K562 (cell line): ENCODE data around the gene TBX10. TPM values are rescaled to one million over a fixed set of nuclear protein-coding genes. Genes with fewer than 3 reads are reported as not detected.
"Not testable (repeated sequence)": the region's sequence is repeated elsewhere in the genome, so short reads cannot be mapped to it uniquely, and the experiment has no call there.

Experiments used
- ATAC-seq: fragments of 200-7000 bp; cut with Tn5 transposase; 3 replicates; pipeline ENCODE4 v1.9.1; 2020; ENCODE audit warnings: moderate library complexity
- BruUV-seq: library from RNA; stranded (reverse); fragments of 400-500 nt; replicated peaks from 2 replicates; lab custom pipeline; 2021; lab: Mats Ljungman, UMichigan
- CTCF ChIA-PET: fragments of 300-600 bp; formaldehyde crosslinking; extraction: SDS; loops from one replicate; lab custom pipeline; 2021; ENCODE audit warnings: low intra/inter-chr PET ratio; lab: Yijun Ruan, JAX
- POLR2A ChIA-PET: fragments of 300-600, 350-650 bp; sonication (Branson Sonifier 250); formaldehyde crosslinking; extraction: SDS; loops from one replicate; lab custom pipeline; 2021; ENCODE audit warnings: antibody characterized with exemption, inconsistent platforms; lab: Yijun Ruan, JAX
- DNase-seq, 4 experiments: peaks; one replicate each; pipeline versions ENCODE4 v3.0.0 to v3.0.0-alpha.2; 2011 to 2018; ENCODE audit warnings: low spot score in 3 of 4, mixed read lengths in 3 of 4; ENCODE audit errors: extremely low read depth in 1 of 4
- FAIRE-seq: peaks from 2 replicates; lab custom pipeline; 2011; peaks lifted over from hg19 to GRCh38; lab: Jason Lieb, UNC
- H2AFZ ChIP-seq: 2 replicates; pipeline ENCODE4 v1.6.0; 2011; ENCODE audit warnings: low read depth, low read length, control low read depth, inconsistent platforms
- H3K27ac ChIP-seq: fragments of 200-600 bp; 3 replicates; pipeline ENCODE4 v1.8.0; 2011; ENCODE audit warnings: low read depth, mild to moderate bottlenecking, control low read depth, inconsistent platforms, low read length, moderate library complexity, mixed read lengths; ENCODE audit errors: extremely low read depth
- H3K27me3 ChIP-seq, 2 experiments: fragments of 300-600 bp in 1 of 2; 2 replicates in 1 of 2; 3 replicates in 1 of 2; pipeline versions ENCODE4 v1.6.0 to v1.8.0; 2011; ENCODE audit warnings: inconsistent platforms in 2 of 2, low read length in 2 of 2, mild to moderate bottlenecking in 1 of 2, mixed read lengths in 1 of 2, moderate library complexity in 1 of 2; ENCODE audit not compliant: control insufficient read depth in 2 of 2, insufficient read depth in 2 of 2
- H3K36me3 ChIP-seq: fragments of 300-600 bp; 3 replicates; pipeline ENCODE4 v1.8.0; 2011; ENCODE audit warnings: mild to moderate bottlenecking, low read length, inconsistent platforms; ENCODE audit not compliant: control insufficient read depth, insufficient read depth
- H3K4me1 ChIP-seq, 2 experiments: fragments of 200-600 bp in 1 of 2; replicated peaks in 1 of 2; 2 replicates in 1 of 2; 3 replicates in 1 of 2; pipeline versions ENCODE4 v1.5.1 to v1.8.0; 2011; ENCODE audit warnings: inconsistent platforms in 2 of 2, low read length in 2 of 2, mild to moderate bottlenecking in 1 of 2, mixed read lengths in 1 of 2, moderate library complexity in 1 of 2; ENCODE audit not compliant: control insufficient read depth in 2 of 2, insufficient read depth in 2 of 2
- H3K4me2 ChIP-seq: 2 replicates; pipeline ENCODE4 v1.6.1; 2011; ENCODE audit warnings: low read length, control low read depth, inconsistent platforms, mixed read lengths; ENCODE audit not compliant: insufficient read depth
- H3K4me3 ChIP-seq: fragments of 200-600 bp; sonication (generic), shearing (Covaris generic); 2 replicates; pipeline ENCODE4 v1.5.1; 2016; ENCODE audit warnings: control low read depth, inconsistent platforms
- H3K79me2 ChIP-seq: fragments of 200-600 bp; 3 replicates; pipeline ENCODE4 v1.8.0; 2011; ENCODE audit warnings: low read length, inconsistent platforms; ENCODE audit not compliant: control insufficient read depth, insufficient read depth
- H3K9ac ChIP-seq, 2 experiments: 2 replicates each; pipeline versions ENCODE4 v1.6.0 to v1.6.1; 2011; ENCODE audit warnings: low read depth in 2 of 2, low read length in 2 of 2, control low read depth in 1 of 2, inconsistent platforms in 1 of 2, mild to moderate bottlenecking in 1 of 2, mixed read lengths in 1 of 2; ENCODE audit not compliant: insufficient read depth in 1 of 2
- H3K9me1 ChIP-seq: one replicate; pipeline ENCODE4 v1.6.0; 2011; ENCODE audit warnings: inconsistent platforms, mild to moderate bottlenecking, low read length, moderate library complexity; ENCODE audit not compliant: control insufficient read depth, insufficient read depth
- H3K9me3 ChIP-seq: replicated peaks from 2 replicates; pipeline ENCODE4 v1.5.1; 2011; ENCODE audit warnings: low read depth, low read length, inconsistent platforms; ENCODE audit not compliant: control insufficient read depth, insufficient read depth
- H4K20me1 ChIP-seq: replicated peaks from 2 replicates; pipeline ENCODE4 v1.6.1; 2011; ENCODE audit warnings: low read length, inconsistent platforms, mixed read lengths; ENCODE audit not compliant: control insufficient read depth, insufficient read depth
- CC2D1A ChIP-seq: fragments of 450-650 bp; IDR thresholded peaks from 2 replicates; pipeline ENCODE4 v1.6.1; 2017; ENCODE audit warnings: mild to moderate bottlenecking
- CHAMP1 ChIP-seq: fragments of 450-650 bp; IDR thresholded peaks from 2 replicates; pipeline ENCODE4 v1.6.1; 2016; ENCODE audit warnings: mild to moderate bottlenecking
- ILF3 ChIP-seq: fragments of 450-650 bp; IDR thresholded peaks from 2 replicates; pipeline ENCODE4 v1.6.1; 2018; ENCODE audit warnings: antibody characterized with exemption, mild to moderate bottlenecking, moderate library complexity, borderline replicate concordance
- L3MBTL2 ChIP-seq: fragments of 450-650 bp; IDR thresholded peaks from 2 replicates; pipeline ENCODE4 v1.6.1; 2016; ENCODE audit warnings: mild to moderate bottlenecking, moderate library complexity
- MAX ChIP-seq: sonication (generic); formaldehyde crosslinking; IDR thresholded peaks from 2 replicates; pipeline ENCODE4 v1.9.0; 2022; ENCODE audit warnings: mild to moderate bottlenecking, missing genetic modification reagents
- MNT ChIP-seq, 2 experiments: fragments of 450-650 bp; conservative IDR thresholded peaks; 2 replicates each; pipeline ENCODE4 v1.6.1; 2017; ENCODE audit warnings: mild to moderate bottlenecking in 2 of 2, moderate library complexity in 2 of 2
- POLR2B ChIP-seq: fragments of 450-650 bp; IDR thresholded peaks from 2 replicates; pipeline ENCODE4 v1.6.1; 2018; ENCODE audit warnings: low read depth; ENCODE audit not compliant: partially characterized antibody
- RAD51 ChIP-seq: fragments of 450-650 bp; IDR thresholded peaks from 2 replicates; pipeline ENCODE4 v1.7.1; 2016; ENCODE audit warnings: low read depth, mild to moderate bottlenecking, borderline replicate concordance
- TOE1 ChIP-seq, 2 experiments: fragments of 450-650 bp in 1 of 2; sonication (generic) in 1 of 2; formaldehyde crosslinking in 1 of 2; IDR thresholded peaks; 2 replicates each; pipeline versions ENCODE4 v1.7.1 to v1.8.0; 2016 to 2022; ENCODE audit warnings: borderline replicate concordance in 2 of 2, mild to moderate bottlenecking in 2 of 2, antibody characterized with exemption in 1 of 2, inconsistent platforms in 1 of 2, low read depth in 1 of 2, missing genetic modification reagents in 1 of 2, moderate library complexity in 1 of 2
- USF1 ChIP-seq: sonication (generic); formaldehyde crosslinking; IDR thresholded peaks from 2 replicates; pipeline ENCODE4 v1.9.0; 2022; ENCODE audit warnings: mild to moderate bottlenecking, missing genetic modification reagents
- WGBS: fragments of 100-300 bp; shearing (Covaris generic); methylation state at CpG from one replicate; pipeline ENCODE4 v1.1.6; 2016; ENCODE audit warnings: low coverage, mixed read lengths; ENCODE audit not compliant: insufficient coverage; ENCODE audit errors: missing lambda C conversion rate; 5-methylcytosine and 5-hydroxymethylcytosine counted together
- in situ Hi-C: fragments of 300-500 bp; cut with MboI; formaldehyde crosslinking; loops from 4 replicates; pipeline ENCODE4 v1.15.0; 2018; ENCODE audit warnings: inconsistent platforms, mixed read lengths
- intact Hi-C: fragments of 100-400 bp; cut with micrococcal nuclease; formaldehyde crosslinking; loops from 2 replicates; pipeline ENCODE4 v1.14.2; 2022
- polyA plus RNA-seq, 8 experiments: library from polyadenylated mRNA; depleted of rRNA in 4 of 8; stranded (reverse) in 5 of 8; unstranded in 3 of 8; fragments of >200 nt; fragmentation: Nextera tagmentation in 2 of 8; fragmentation: Illumina TruSeq in 1 of 8; extraction: Ambion mirVana in 2 of 8; extraction: Trizol in 1 of 8; gene quantifications; 2 replicates each; pipeline versions ENCODE4 v1.2.1 to v1.2.3, GENCODE V29; 2011 to 2014; ENCODE audit warnings: inconsistent platforms in 1 of 8, missing spikeins in 1 of 8
- total RNA-seq, 7 experiments: library from RNA; depleted of rRNA in 6 of 7; stranded (reverse); fragments of >200 nt in 6 of 7; fragmentation: Illumina TruSeq in 2 of 7; extraction: Trizol in 2 of 7; gene quantifications; 2 replicates each; pipeline versions ENCODE4 v1.2.1 to v1.2.3, GENCODE V29; 2011 to 2021; ENCODE audit warnings: low replicate concordance in 1 of 7
- TF ChIP-seq, protein P1 (sequence below): fragments of 450-650 bp; formaldehyde crosslinking; IDR thresholded peaks from 2 replicates; pipeline ENCODE4 v1.4.0; 2020; ENCODE audit warnings: mild to moderate bottlenecking, mixed read lengths
- TF ChIP-seq, protein P2 (sequence below): fragments of 450-650 bp; IDR thresholded peaks from 2 replicates; pipeline ENCODE4 v1.6.1; 2016

Gene TBX10
- total and polyA plus RNA-seq, 9 of the 15 experiments (the other 6 are each of a cell fraction or from before 2014, with no cell fraction given): not detected

- POLR2A ChIA-PET: interaction anchor here (1.2 to 3.8 kb wide), 3 partner anchors 12 to 79 kb away, joined by 3 to 14 read pairs (median 4); no protein-coding TSS in a partner anchor
- WGBS: 58% methylated on average over 11 of the region's 11 CpGs
- H3K9ac ChIP-seq; DNase-seq; ATAC-seq; H3K9me1 ChIP-seq; H3K4me2 ChIP-seq; H3K9me3 ChIP-seq; in situ Hi-C loops; H3K27ac ChIP-seq; H2AFZ ChIP-seq; intact Hi-C loops; CTCF ChIA-PET; H3K4me3 ChIP-seq; BruUV-seq; H3K27me3 ChIP-seq; TF ChIP-seq TOE1 (CRISPR knock-in tag; IDR thresholded peaks at IDR 0.05; ENCODE audit: borderline replicate concordance, low read depth): not testable (repeated sequence)
- peaks cover 41% of the 10 kb centered on the region for H3K36me3 ChIP-seq
- FAIRE-seq: peak; percentile 15
- peaks cover 10 to 32% of the 10 kb centered on the region in 2 experiments; a peak in 4 of 5 replicates for H3K4me1 ChIP-seq
- peaks cover 14% of the 10 kb centered on the region; the same call in 1 of the 2 replicates for H4K20me1 ChIP-seq
- peaks cover 25% of the 10 kb centered on the region for H3K79me2 ChIP-seq
- TF ChIP-seq CHAMP1 (0 out of 2 replicates have a peak, but pooled peaks have one; percentile 50), POLR2B (peak; percentile 36), L3MBTL2 (peak; percentile 54), USF1 (peak; percentile 48; the same call in 1 of the 2 replicates), MNT (conservative IDR thresholded peaks at IDR 0.05) (peak in 1 of 2 experiments; percentile 35; a peak in 1 of 4 replicates), ILF3 (0 out of 2 replicates have a peak, but pooled peaks have one; percentile 39), RAD51 (peak; percentile 28; the same call in 1 of the 2 replicates), MAX (peak; percentile 25; the same call in 1 of the 2 replicates), CC2D1A (peak; percentile 78), TOE1 (IDR thresholded peaks at IDR 0.05; ENCODE audit: borderline replicate concordance) (0 out of 2 replicates have a peak, but pooled peaks have one; percentile 41)
- TF ChIP-seq, protein P1, sequence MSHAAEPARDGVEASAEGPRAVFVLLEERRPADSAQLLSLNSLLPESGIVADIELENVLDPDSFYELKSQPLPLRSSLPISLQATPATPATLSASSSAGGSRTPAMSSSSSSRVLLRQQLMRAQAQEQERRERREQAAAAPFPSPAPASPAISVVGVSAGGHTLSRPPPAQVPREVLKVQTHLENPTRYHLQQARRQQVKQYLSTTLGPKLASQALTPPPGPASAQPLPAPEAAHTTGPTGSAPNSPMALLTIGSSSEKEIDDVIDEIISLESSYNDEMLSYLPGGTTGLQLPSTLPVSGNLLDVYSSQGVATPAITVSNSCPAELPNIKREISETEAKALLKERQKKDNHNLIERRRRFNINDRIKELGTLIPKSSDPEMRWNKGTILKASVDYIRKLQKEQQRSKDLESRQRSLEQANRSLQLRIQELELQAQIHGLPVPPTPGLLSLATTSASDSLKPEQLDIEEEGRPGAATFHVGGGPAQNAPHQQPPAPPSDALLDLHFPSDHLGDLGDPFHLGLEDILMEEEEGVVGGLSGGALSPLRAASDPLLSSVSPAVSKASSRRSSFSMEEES (CRISPR knock-in tag): peak; percentile 53
- TF ChIP-seq, protein P2, sequence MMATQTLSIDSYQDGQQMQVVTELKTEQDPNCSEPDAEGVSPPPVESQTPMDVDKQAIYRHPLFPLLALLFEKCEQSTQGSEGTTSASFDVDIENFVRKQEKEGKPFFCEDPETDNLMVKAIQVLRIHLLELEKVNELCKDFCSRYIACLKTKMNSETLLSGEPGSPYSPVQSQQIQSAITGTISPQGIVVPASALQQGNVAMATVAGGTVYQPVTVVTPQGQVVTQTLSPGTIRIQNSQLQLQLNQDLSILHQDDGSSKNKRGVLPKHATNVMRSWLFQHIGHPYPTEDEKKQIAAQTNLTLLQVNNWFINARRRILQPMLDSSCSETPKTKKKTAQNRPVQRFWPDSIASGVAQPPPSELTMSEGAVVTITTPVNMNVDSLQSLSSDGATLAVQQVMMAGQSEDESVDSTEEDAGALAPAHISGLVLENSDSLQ: peak; percentile 75
These were observed 50.6 kb downstream of the TBX10 start for GRCh38 chr11:67588899-67589415.
